Stomach (tissue), 4 donors: ENCODE measurements around the gene BSX.

Experiments used
- POLR2A ChIP-seq, 4 donors: fragments of 450-650 bp; IDR thresholded peaks; one replicate each; pipeline ENCODE4 v1.6.1; 2016; ENCODE audit warnings: antibody characterized with exemption in 4 of 4, control low read depth in 2 of 4, mild to moderate bottlenecking in 1 of 4, moderate library complexity in 1 of 4
- TF ChIP-seq, protein P1 (sequence below), 7 experiments: fragments of 450-650 bp in 4 of 7; fragments of 200-600 bp in 3 of 7; sonication (generic) in 3 of 7; IDR thresholded peaks; one replicate each; pipeline ENCODE4 v1.5.1; 2016 to 2019; ENCODE audit warnings: antibody characterized with exemption in 7 of 7, control low read depth in 2 of 7, mild to moderate bottlenecking in 1 of 7

DNA sequence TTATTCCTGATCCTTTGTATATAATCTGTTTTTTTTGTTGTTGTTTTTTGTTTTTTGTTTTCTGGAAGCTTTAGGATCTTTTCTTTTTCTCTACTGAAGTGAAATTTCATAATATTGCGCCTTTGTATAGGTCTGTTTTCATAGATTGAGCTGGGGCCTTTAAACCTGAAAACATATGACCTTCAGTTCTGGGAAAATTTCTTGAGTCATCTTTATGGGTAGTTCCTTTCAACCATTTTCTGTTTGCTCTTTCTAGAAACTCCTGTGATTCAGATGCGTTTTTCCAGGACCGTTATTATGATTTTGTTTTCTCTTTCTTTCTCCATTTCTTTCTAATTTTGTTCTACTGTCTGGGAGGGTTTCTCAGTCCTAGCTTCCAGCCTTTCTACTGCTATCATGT is 43.7 kb downstream of the BSX start:
- no peak for TF ChIP-seq POLR2A (IDR thresholded peaks at IDR 0.05)
- TF ChIP-seq, protein P1, sequence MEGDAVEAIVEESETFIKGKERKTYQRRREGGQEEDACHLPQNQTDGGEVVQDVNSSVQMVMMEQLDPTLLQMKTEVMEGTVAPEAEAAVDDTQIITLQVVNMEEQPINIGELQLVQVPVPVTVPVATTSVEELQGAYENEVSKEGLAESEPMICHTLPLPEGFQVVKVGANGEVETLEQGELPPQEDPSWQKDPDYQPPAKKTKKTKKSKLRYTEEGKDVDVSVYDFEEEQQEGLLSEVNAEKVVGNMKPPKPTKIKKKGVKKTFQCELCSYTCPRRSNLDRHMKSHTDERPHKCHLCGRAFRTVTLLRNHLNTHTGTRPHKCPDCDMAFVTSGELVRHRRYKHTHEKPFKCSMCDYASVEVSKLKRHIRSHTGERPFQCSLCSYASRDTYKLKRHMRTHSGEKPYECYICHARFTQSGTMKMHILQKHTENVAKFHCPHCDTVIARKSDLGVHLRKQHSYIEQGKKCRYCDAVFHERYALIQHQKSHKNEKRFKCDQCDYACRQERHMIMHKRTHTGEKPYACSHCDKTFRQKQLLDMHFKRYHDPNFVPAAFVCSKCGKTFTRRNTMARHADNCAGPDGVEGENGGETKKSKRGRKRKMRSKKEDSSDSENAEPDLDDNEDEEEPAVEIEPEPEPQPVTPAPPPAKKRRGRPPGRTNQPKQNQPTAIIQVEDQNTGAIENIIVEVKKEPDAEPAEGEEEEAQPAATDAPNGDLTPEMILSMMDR (IDR thresholded peaks at IDR 0.05) = no peak
